NCI-H774 (cell line): ENCODE data around the gene GSTM3.
A peak's percentile ranks its signal among the peaks of the same experiment; 100 is the strongest.

Experiments
- DNase-seq: peaks from one replicate; lab custom pipeline; 2025; lab: John Stamatoyannopoulos, UW

The GSTM3 gene

GRCh38 chr1:109740615-109741373 is at the start of gene GSTM3:
Gene GSTM3, minus strand, starts transcription at chr1:109741038. Its CDS starts 751 bp downstream, at chr1:109740287.
- DNase-seq = no peak

GRCh38 chr1:109790329-109790728 is 49.5 kb upstream of the GSTM3 start:
- no peak for DNase-seq

- DNase-seq = no peak
Measured at GRCh38 chr1:109789551-109790180, 48.8 kb upstream of the GSTM3 start.

- no peak for DNase-seq
Measured at GRCh38 chr1:109788695-109789521, 48.1 kb upstream of the GSTM3 start.

GRCh38 chr1:109787845-109788601 is 47.2 kb upstream of the GSTM3 start:
- DNase-seq = no peak

GRCh38 chr1:109787211-109787844 is 46.5 kb upstream of the GSTM3 start:
- no peak for DNase-seq

GRCh38 chr1:109786531-109787021 is 45.7 kb upstream of the GSTM3 start:
- peak; percentile 15 for DNase-seq

- no peak for DNase-seq
Measured at GRCh38 chr1:109786112-109786480, 45.3 kb upstream of the GSTM3 start.

GRCh38 chr1:109785446-109786111 is 44.7 kb upstream of the GSTM3 start:
- no peak for DNase-seq

DNA sequence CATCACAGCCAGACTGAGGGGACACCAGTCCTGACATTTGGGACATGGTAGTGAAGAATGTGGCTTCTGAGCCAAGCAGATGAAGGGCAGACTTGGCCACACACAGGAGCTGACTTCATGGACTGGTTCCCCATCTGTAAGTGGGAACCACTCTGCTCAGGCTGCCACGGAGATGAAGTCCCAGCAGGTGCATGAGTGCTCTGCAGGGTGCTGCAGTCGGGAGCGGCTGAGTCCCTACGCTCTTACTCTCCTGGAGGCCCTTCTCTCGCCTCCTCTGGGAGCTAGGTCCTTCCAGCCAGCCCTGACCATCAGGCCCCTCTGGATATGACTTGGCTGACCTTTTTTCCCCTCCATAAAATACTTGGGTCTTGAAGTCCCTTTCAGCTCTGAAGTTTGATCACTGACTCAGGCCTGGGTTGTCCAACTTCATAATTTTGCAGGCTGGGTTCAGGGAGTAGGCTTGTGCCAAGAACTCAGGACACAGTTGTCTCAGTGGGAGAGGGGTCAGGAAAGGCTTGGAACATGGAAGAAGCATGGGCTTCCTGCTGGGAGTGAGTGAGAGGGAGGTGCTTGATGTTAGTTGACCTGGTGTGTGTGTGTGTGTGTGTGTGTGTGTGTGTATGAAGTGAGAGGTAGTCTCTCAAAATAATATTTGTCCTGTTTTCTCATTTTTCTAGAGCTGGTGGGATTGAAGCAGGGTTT is 43.9 kb upstream of the GSTM3 start:
- no peak for DNase-seq

GRCh38 chr1:109783436-109783835 is 42.6 kb upstream of the GSTM3 start:
- no peak for DNase-seq

GRCh38 chr1:109782927-109783326 is 42.1 kb upstream of the GSTM3 start:
- DNase-seq = no peak

DNA sequence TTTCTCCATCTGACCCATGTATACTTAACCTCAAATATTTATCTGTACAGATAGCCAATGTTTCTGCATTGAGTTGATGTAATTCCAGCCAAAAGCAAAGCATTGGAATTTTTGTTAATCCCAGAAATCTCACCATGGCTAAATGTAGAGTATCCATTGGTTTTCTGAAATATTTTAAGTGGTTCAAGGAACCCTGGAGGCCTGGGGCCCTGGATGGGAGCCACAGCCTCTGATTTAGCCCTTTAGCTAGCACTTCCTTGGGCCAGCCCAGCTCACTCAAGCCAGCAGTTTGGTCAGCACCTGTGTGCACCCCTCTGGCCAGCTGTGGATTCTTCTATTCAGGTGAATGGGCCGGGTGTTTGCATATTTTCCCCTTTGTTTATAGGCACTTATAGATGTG is 41.7 kb upstream of the GSTM3 start:
- no peak for DNase-seq

DNA sequence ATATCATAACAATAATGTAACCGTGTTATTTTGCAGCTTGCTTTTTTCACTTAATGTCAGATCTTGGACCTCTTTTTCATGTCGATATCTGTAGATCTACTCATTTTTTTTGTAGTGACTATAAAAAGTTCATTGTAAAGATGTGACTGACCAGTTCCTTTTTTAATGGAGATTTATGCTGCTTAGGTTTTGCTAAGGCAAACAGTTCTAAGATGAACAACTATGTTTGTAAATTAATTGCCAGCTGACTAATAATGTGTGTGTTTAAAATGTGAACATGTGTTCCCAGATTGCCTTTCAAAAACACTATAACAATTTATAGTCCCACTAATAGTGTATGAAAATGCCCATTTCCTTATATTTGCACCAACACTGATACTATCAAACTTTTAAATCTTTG is 41.0 kb upstream of the GSTM3 start:
- no peak for DNase-seq

DNA sequence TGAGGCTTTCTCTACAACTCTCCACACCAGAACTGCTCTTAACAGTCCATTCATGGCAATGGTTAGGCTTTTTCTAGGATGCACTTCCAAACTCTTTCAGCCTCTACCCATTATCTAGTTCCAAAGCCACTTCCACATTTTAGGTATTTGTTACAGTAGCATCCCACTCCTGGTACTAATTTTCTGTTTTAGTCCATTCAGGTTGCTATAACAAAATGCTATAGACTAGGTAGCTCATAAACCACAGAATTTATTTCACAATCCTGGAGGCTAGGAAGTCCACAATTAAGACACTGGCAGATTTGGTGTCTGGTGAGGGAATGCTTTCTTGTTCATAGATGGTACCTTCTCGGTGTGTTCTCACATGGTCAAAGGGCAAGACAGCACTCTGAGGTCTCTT is 40.1 kb upstream of the GSTM3 start:
- no peak for DNase-seq

GRCh38 chr1:109777980-109778625 is 37.3 kb upstream of the GSTM3 start:
- no peak for DNase-seq

- no peak for DNase-seq
Measured at GRCh38 chr1:109777436-109777835, 36.6 kb upstream of the GSTM3 start.

DNA sequence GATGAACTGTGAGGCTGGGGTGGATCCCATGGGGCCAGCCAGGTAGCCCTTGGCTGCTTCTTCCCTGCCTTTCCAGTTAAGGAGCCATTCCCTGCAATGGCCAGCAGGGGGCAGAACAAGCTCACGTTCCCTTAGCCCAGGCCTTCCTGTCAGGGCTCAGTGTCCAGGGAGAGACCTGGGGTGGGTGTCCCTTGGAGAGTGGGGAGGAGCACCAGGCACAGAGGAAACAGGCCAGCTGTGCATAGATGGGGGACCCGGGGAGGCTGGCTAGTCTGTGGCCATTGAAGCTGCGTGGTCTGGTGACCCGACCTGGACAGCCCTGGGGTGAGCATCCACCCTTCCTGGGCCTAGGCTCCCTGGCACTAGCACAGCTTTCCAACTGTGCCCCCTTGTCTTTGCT is 36.1 kb upstream of the GSTM3 start:
- peak; percentile 77 for DNase-seq

DNA sequence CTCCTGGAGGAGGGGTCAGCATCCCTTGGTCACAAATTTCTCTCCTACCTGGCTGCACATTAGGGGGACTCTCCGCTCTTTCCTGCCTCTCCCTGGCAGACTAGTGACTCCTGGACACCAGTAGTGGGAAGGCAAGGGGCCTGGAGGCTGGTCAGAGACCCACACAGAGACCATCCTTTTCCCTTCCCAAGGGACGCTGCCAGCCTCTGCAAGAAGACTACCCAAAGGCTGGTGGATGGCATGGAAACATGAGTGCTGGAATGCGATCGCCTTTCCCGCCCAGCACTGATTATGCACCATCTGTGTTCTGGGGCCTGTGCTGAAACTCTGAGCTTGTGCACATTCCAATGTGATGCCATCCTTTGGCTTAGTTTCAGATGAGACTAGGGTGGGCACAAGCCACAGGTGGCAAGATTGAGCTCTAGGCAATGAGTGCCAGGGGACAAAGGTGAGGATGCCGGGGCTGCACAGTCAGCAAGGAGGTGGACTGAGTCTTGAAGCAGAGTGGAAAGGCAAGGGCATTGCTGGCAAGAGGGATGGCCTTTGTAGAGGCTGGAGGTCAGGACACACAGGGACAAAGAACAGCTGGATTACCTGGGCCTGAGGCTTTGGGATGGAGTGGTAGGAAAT is 35.5 kb upstream of the GSTM3 start:
- DNase-seq = no peak
